H9 (cell line): ENCODE measurements around the gene HMCES. TPM values are rescaled to one million over a fixed set of nuclear protein-coding genes. Genes with fewer than 3 reads are reported as not detected.
"Not testable (repeated sequence)": the region's sequence is repeated elsewhere in the genome, so short reads cannot be mapped to it uniquely, and the experiment has no call there.

Experiments used
- DNase-seq: peaks from one replicate; pipeline ENCODE4 v3.0.0-alpha.2; 2017
- H2AFZ ChIP-seq: one replicate; pipeline ENCODE4 v1.6.1; 2013; ENCODE audit warnings: mild to moderate bottlenecking, low read length, control low read depth, moderate library complexity
- H2AK5ac ChIP-seq: 2 replicates; pipeline ENCODE4 v1.6.1; 2013; ENCODE audit warnings: low read length, control low read depth, mixed read lengths; ENCODE audit not compliant: insufficient read length
- H2BK120ac ChIP-seq: one replicate; pipeline ENCODE4 v1.6.1; 2013; ENCODE audit warnings: low read depth, mild to moderate bottlenecking, low read length, control low read depth, inconsistent platforms; ENCODE audit not compliant: poor library complexity, severe bottlenecking
- H2BK12ac ChIP-seq: 2 replicates; pipeline ENCODE4 v1.6.1; 2013; ENCODE audit warnings: low read length, control low read depth, mixed read lengths, low read depth; ENCODE audit not compliant: insufficient read length
- H2BK15ac ChIP-seq: 2 replicates; pipeline ENCODE4 v1.6.1; 2013; ENCODE audit warnings: low read depth, low read length, control low read depth
- H2BK20ac ChIP-seq: one replicate; pipeline ENCODE4 v1.6.1; 2013; ENCODE audit warnings: low read depth, mild to moderate bottlenecking, low read length, control low read depth, inconsistent platforms; ENCODE audit not compliant: poor library complexity, severe bottlenecking
- H2BK5ac ChIP-seq: 2 replicates; pipeline ENCODE4 v1.6.1; 2013; ENCODE audit warnings: low read length, control low read depth, mixed read lengths; ENCODE audit not compliant: insufficient read length
- H3K14ac ChIP-seq: 2 replicates; pipeline ENCODE4 v1.6.1; 2013; ENCODE audit warnings: low read length, control low read depth; ENCODE audit not compliant: insufficient read depth
- H3K18ac ChIP-seq: 2 replicates; pipeline ENCODE4 v1.6.1; 2013; ENCODE audit warnings: low read depth, mild to moderate bottlenecking, mixed read lengths, low read length, control low read depth; ENCODE audit not compliant: insufficient read length
- H3K23ac ChIP-seq: 2 replicates; pipeline ENCODE4 v1.6.1; 2013; ENCODE audit warnings: low read length, control low read depth, mixed read lengths, low read depth; ENCODE audit not compliant: insufficient read length
- H3K23me2 ChIP-seq: 2 replicates; pipeline ENCODE4 v1.6.1; 2013; ENCODE audit warnings: low read depth, mild to moderate bottlenecking, mixed read lengths, low read length, control low read depth; ENCODE audit not compliant: insufficient read length, poor library complexity, severe bottlenecking
- H3K27ac ChIP-seq: 2 replicates; pipeline ENCODE4 v1.5.1; 2013; ENCODE audit warnings: low read length, control low read depth, mixed read lengths, low read depth; ENCODE audit not compliant: insufficient read length
- H3K27me3 ChIP-seq: 2 replicates; pipeline ENCODE4 v1.6.1; 2013; ENCODE audit warnings: low read length, control low read depth, inconsistent platforms; ENCODE audit not compliant: insufficient read depth
- H3K4ac ChIP-seq: 2 replicates; pipeline ENCODE4 v1.6.1; 2013; ENCODE audit warnings: low read depth, mild to moderate bottlenecking, control low read depth, inconsistent platforms, low read length, moderate library complexity
- H3K4me1 ChIP-seq: 2 replicates; pipeline ENCODE4 v1.6.1; 2013; ENCODE audit warnings: low read length, control low read depth, inconsistent platforms; ENCODE audit not compliant: insufficient read depth
- H3K4me2 ChIP-seq: 2 replicates; pipeline ENCODE4 v1.6.1; 2013; ENCODE audit warnings: low read length, control low read depth, mixed read lengths; ENCODE audit not compliant: insufficient read length, insufficient read depth
- H3K56ac ChIP-seq: 2 replicates; pipeline ENCODE4 v1.6.1; 2013; ENCODE audit warnings: low read depth, mild to moderate bottlenecking, mixed read lengths, low read length, control low read depth; ENCODE audit not compliant: insufficient read length
- H3K79me1 ChIP-seq: 2 replicates; pipeline ENCODE4 v1.6.1; 2013; ENCODE audit warnings: low read depth, mild to moderate bottlenecking, moderate library complexity, low read length, control low read depth, inconsistent platforms; ENCODE audit not compliant: insufficient read depth, poor library complexity, severe bottlenecking
- H3K79me2 ChIP-seq: 2 replicates; pipeline ENCODE4 v1.6.1; 2013; ENCODE audit warnings: low read length, control low read depth, inconsistent platforms; ENCODE audit not compliant: insufficient read depth
- H3K9ac ChIP-seq: 2 replicates; pipeline ENCODE4 v1.6.1; 2013; ENCODE audit warnings: low read length, control low read depth, mixed read lengths; ENCODE audit not compliant: insufficient read length; ENCODE audit errors: extremely low read depth
- H3K9me3 ChIP-seq: one replicate; pipeline ENCODE4 v1.6.1; 2013; ENCODE audit warnings: low read depth, low read length, inconsistent platforms; ENCODE audit not compliant: control insufficient read depth
- H3T11ph ChIP-seq: one replicate; pipeline ENCODE4 v1.6.1; 2013; ENCODE audit warnings: mild to moderate bottlenecking, low read length, control low read depth, inconsistent platforms
- H4K20me1 ChIP-seq: one replicate; pipeline ENCODE4 v1.6.1; 2013; ENCODE audit not compliant: control insufficient read depth, insufficient read length, insufficient read depth
- H4K5ac ChIP-seq: 2 replicates; pipeline ENCODE4 v1.6.1; 2013; ENCODE audit warnings: low read depth, mild to moderate bottlenecking, mixed read lengths, low read length, control low read depth; ENCODE audit not compliant: insufficient read length
- H4K8ac ChIP-seq: replicated peaks from 2 replicates; pipeline ENCODE4 v1.6.1; 2013; ENCODE audit warnings: low read length, control low read depth, mixed read lengths, low read depth; ENCODE audit not compliant: insufficient read length
- H4K91ac ChIP-seq: 2 replicates; pipeline ENCODE4 v1.6.1; 2013; ENCODE audit warnings: low read depth, mild to moderate bottlenecking, moderate library complexity, mixed read lengths, low read length, control low read depth; ENCODE audit not compliant: insufficient read length
- H3K27ac Mint-ChIP-seq, 3 experiments: 2 replicates in 2 of 3; 3 replicates in 1 of 3; pipeline ENCODE4 v1.8.0; 2020 to 2021; ENCODE audit warnings: mixed read lengths in 3 of 3, mild to moderate bottlenecking in 1 of 3, moderate library complexity in 1 of 3
- H3K27me3 Mint-ChIP-seq: 2 replicates; pipeline ENCODE4 v1.8.0; 2021; ENCODE audit warnings: low read depth, mild to moderate bottlenecking, moderate library complexity, mixed read lengths
- H3K36me3 Mint-ChIP-seq, 3 experiments: 2 replicates in 2 of 3; 3 replicates in 1 of 3; pipeline ENCODE4 v1.8.0; 2020 to 2021; ENCODE audit warnings: low read depth in 3 of 3, mixed read lengths in 3 of 3; ENCODE audit not compliant: insufficient read depth in 1 of 3
- H3K4me1 Mint-ChIP-seq, 2 experiments: 2 replicates each; pipeline ENCODE4 v1.8.0; 2020; ENCODE audit warnings: mixed read lengths in 2 of 2
- H3K4me3 Mint-ChIP-seq, 2 experiments: 2 replicates in 1 of 2; 3 replicates in 1 of 2; pipeline ENCODE4 v1.8.0; 2020 to 2021; ENCODE audit warnings: mild to moderate bottlenecking in 2 of 2, mixed read lengths in 2 of 2, moderate library complexity in 1 of 2
- H3K9me3 Mint-ChIP-seq, 2 experiments: 2 replicates in 1 of 2; 3 replicates in 1 of 2; pipeline ENCODE4 v1.8.0; 2020; ENCODE audit warnings: mild to moderate bottlenecking in 2 of 2, mixed read lengths in 2 of 2, moderate library complexity in 1 of 2
- WGBS: extraction: QIAGEN DNeasy Blood & Tissue Kit; methylation state at CpG from one replicate; pipeline ENCODE4 v1.1.7; 2013; ENCODE audit warnings: missing lambda C conversion rate, low lambda C conversion rate, mixed read lengths; ENCODE audit not compliant: insufficient read length; ENCODE audit errors: extremely low coverage; 5-methylcytosine and 5-hydroxymethylcytosine counted together
- total RNA-seq: library from RNA; stranded (reverse); gene quantifications from 2 replicates; pipeline ENCODE4 v1.2.1, GENCODE V29; 2021
- TF ChIP-seq, protein P1 (sequence below): fragments of 200-600 bp; sonication (generic); conservative IDR thresholded peaks from 3 replicates; pipeline ENCODE4 v1.8.0; 2021; ENCODE audit warnings: antibody characterized with exemption, mild to moderate bottlenecking

Gene HMCES
- total RNA-seq, 1 experiment from 2014 or later = 52.4 TPM

- no peak overlapping the region for H3K14ac ChIP-seq
- H2BK20ac ChIP-seq = no peak overlapping the region
- H4K5ac ChIP-seq = no peak overlapping the region
- no peak overlapping the region for H2BK12ac ChIP-seq
- WGBS = no CpG with 5 or more reads among the region's 3 CpGs
- 0 out of 2 replicates have a peak, but pooled peaks cover 2% of the 10 kb centered on the region for H3K4me1 ChIP-seq
- H4K20me1 ChIP-seq = no peaks in the 10 kb centered on the region
- Mint-ChIP-seq H3K36me3 (no peaks in the 10 kb centered on the region), H3K27me3 (peaks cover 10% of the 10 kb centered on the region), H3K4me1 (peaks cover 14 to 21% of the 10 kb centered on the region in 2 experiments), H3K4me3 (no peak overlapping the region), H3K27ac (no peak overlapping the region), H3K9me3 (no peaks in the 10 kb centered on the region)
- H2AFZ ChIP-seq = no peak overlapping the region
- no peak overlapping the region for H2BK120ac ChIP-seq
- H2AK5ac ChIP-seq = no peak overlapping the region
- H4K91ac ChIP-seq = no peak overlapping the region
- DNase-seq = no peak
- H2BK15ac ChIP-seq = no peak overlapping the region
- no peak overlapping the region for H3K23ac ChIP-seq
- no peak overlapping the region for H3K4me2 ChIP-seq
- peaks cover 6% of the 10 kb centered on the region for H3K23me2 ChIP-seq
- H3K27ac ChIP-seq = no peak overlapping the region
- no peak overlapping the region for H3K56ac ChIP-seq
- no peak overlapping the region for H3K4ac ChIP-seq
- H3K9ac ChIP-seq = no peak overlapping the region
- no peak overlapping the region for H2BK5ac ChIP-seq
- H3K79me2 ChIP-seq = no peaks in the 10 kb centered on the region
- no peak overlapping the region for H4K8ac ChIP-seq
- no peak overlapping the region for H3K18ac ChIP-seq
- H3K9me3 ChIP-seq = no peaks in the 10 kb centered on the region
- H3K27me3 ChIP-seq = no peaks in the 10 kb centered on the region
- TF ChIP-seq, protein P1, sequence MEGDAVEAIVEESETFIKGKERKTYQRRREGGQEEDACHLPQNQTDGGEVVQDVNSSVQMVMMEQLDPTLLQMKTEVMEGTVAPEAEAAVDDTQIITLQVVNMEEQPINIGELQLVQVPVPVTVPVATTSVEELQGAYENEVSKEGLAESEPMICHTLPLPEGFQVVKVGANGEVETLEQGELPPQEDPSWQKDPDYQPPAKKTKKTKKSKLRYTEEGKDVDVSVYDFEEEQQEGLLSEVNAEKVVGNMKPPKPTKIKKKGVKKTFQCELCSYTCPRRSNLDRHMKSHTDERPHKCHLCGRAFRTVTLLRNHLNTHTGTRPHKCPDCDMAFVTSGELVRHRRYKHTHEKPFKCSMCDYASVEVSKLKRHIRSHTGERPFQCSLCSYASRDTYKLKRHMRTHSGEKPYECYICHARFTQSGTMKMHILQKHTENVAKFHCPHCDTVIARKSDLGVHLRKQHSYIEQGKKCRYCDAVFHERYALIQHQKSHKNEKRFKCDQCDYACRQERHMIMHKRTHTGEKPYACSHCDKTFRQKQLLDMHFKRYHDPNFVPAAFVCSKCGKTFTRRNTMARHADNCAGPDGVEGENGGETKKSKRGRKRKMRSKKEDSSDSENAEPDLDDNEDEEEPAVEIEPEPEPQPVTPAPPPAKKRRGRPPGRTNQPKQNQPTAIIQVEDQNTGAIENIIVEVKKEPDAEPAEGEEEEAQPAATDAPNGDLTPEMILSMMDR = no peak
- H3T11ph ChIP-seq = no peak overlapping the region
- H3K79me1 ChIP-seq = no peaks in the 10 kb centered on the region
Observed at GRCh38 chr3:129348734-129349133, 70.1 kb downstream of the HMCES start.

- H4K8ac ChIP-seq, H3K27me3 ChIP-seq: not testable (repeated sequence)
Observed at GRCh38 chr3:129349169-129349568, 70.5 kb downstream of the HMCES start.

More at GRCh38 chr3:129349169-129349568, 70.5 kb downstream of the HMCES start:
- H3K18ac ChIP-seq, H4K20me1 ChIP-seq, H3K23me2 ChIP-seq, H3K79me1 ChIP-seq, DNase-seq, H4K5ac ChIP-seq, H2BK12ac ChIP-seq, H3K14ac ChIP-seq, H3K9me3 ChIP-seq, H4K91ac ChIP-seq, H3K27me3 Mint-ChIP-seq, H3T11ph ChIP-seq, H3K27ac ChIP-seq, H3K4ac ChIP-seq, H2AK5ac ChIP-seq, H3K9me3 Mint-ChIP-seq, H2BK5ac ChIP-seq, H3K9ac ChIP-seq, H3K4me2 ChIP-seq, H2BK20ac ChIP-seq, H2BK120ac ChIP-seq, H3K4me1 ChIP-seq, H3K23ac ChIP-seq, H2AFZ ChIP-seq, H3K4me3 Mint-ChIP-seq, H3K36me3 Mint-ChIP-seq, H2BK15ac ChIP-seq, H3K27ac Mint-ChIP-seq, H3K56ac ChIP-seq, H3K79me2 ChIP-seq: not testable (repeated sequence)
- H3K4me1 Mint-ChIP-seq = peaks cover 14 to 21% of the 10 kb centered on the region in 2 experiments
- WGBS = no CpG with 5 or more reads among the region's 11 CpGs
